K562 (cell line): ENCODE measurements around the gene RFC2. TPM values are rescaled to one million over a fixed set of nuclear protein-coding genes. Genes with fewer than 3 reads are reported as not detected.

ENCODE experiments used
- ATF1 ChIP-seq, 2 experiments: fragments of 450-650 bp in 1 of 2; IDR thresholded peaks; 2 replicates each; pipeline ENCODE4 v1.6.1; 2016; ENCODE audit warnings: missing compliant biosample characterization in 1 of 2, missing genetic modification characterization in 1 of 2
- CREM ChIP-seq: IDR thresholded peaks from 2 replicates; pipeline ENCODE4 v1.6.1; 2014; ENCODE audit warnings: antibody characterized with exemption, low read depth
- ELF4 ChIP-seq: fragments of 450-650 bp; formaldehyde crosslinking; IDR thresholded peaks from 2 replicates; pipeline ENCODE4 v1.4.0; 2022; ENCODE audit warnings: missing genetic modification characterization
- ETV1 ChIP-seq: fragments of 450-650 bp; conservative IDR thresholded peaks from 2 replicates; pipeline ENCODE4 v1.6.1; 2016; ENCODE audit warnings: missing genetic modification characterization, control low read depth, low read depth, missing compliant biosample characterization
- GTF2E2 ChIP-seq: fragments of 200-800 bp; sonication (Bioruptor generic); IDR thresholded peaks from 2 replicates; pipeline ENCODE4 v1.6.1; 2016; ENCODE audit warnings: missing genetic modification characterization, missing compliant biosample characterization
- HDAC2 ChIP-seq: fragments of 450-650 bp; IDR thresholded peaks from 2 replicates; pipeline ENCODE4 v1.6.1; 2016; ENCODE audit warnings: mild to moderate bottlenecking
- HNRNPK ChIP-seq: fragments of 200-400 bp; formaldehyde crosslinking; IDR thresholded peaks from one replicate; pipeline ENCODE4 v1.6.1; 2018; ENCODE audit warnings: mild to moderate bottlenecking, low read depth, low read length; ENCODE audit not compliant: poor library complexity, severe bottlenecking
- KAT8 ChIP-seq: fragments of 450-650 bp; IDR thresholded peaks from 2 replicates; pipeline ENCODE4 v1.6.1; 2016; ENCODE audit warnings: low read depth, mild to moderate bottlenecking
- KDM2B ChIP-seq: fragments of 250-450 bp; sonication (Bioruptor Pico); IDR thresholded peaks from 2 replicates; pipeline ENCODE4 v1.8.0; 2021; ENCODE audit warnings: mild to moderate bottlenecking, moderate library complexity
- KHSRP ChIP-seq: fragments of 450-650 bp; IDR thresholded peaks from 2 replicates; pipeline ENCODE4 v1.6.1; 2017
- KLF16 ChIP-seq: IDR thresholded peaks from 2 replicates; pipeline ENCODE4 v1.6.1; 2016; ENCODE audit warnings: antibody characterized with exemption
- LCOR ChIP-seq: sonication (generic); formaldehyde crosslinking; IDR thresholded peaks from 2 replicates; pipeline ENCODE4 v1.8.0; 2022; ENCODE audit warnings: mild to moderate bottlenecking, missing genetic modification reagents
- MECOM ChIP-seq: fragments of 250-450 bp; sonication (Bioruptor Pico); IDR thresholded peaks from 2 replicates; pipeline ENCODE4 v1.8.0; 2022; ENCODE audit warnings: inconsistent platforms
- PHF20 ChIP-seq: fragments of 450-650 bp; IDR thresholded peaks from 2 replicates; pipeline ENCODE4 v1.6.1; 2018; ENCODE audit not compliant: partially characterized antibody
- POLR2G ChIP-seq: fragments of 200-400 bp; formaldehyde crosslinking; IDR thresholded peaks from 2 replicates; pipeline ENCODE4 v1.6.1; 2017; ENCODE audit warnings: low read depth, mild to moderate bottlenecking, antibody characterized with exemption, low read length, moderate library complexity
- TFAM ChIP-seq: fragments of 250-450 bp; sonication (Bioruptor Pico); conservative IDR thresholded peaks from 2 replicates; pipeline ENCODE4 v1.5.0; 2021; ENCODE audit warnings: mild to moderate bottlenecking, moderate library complexity
- XRCC4 ChIP-seq: IDR thresholded peaks from one replicate; pipeline ENCODE4 v1.6.1; 2011; ENCODE audit not compliant: insufficient read depth, insufficient read length; ENCODE audit errors: extremely low read depth
- ZNF436 ChIP-seq: fragments of 250-450, 450-650 bp; sonication (Bioruptor Pico); formaldehyde crosslinking; IDR thresholded peaks from 2 replicates; pipeline ENCODE4 v1.7.0; 2020; ENCODE audit warnings: mild to moderate bottlenecking
- ZNF551 ChIP-seq: fragments of 250-450 bp; sonication (Bioruptor Pico); IDR thresholded peaks from 2 replicates; pipeline ENCODE4 v1.5.0; 2021; ENCODE audit warnings: mild to moderate bottlenecking, moderate library complexity
- ZNF57 ChIP-seq: fragments of 450-650 bp; formaldehyde crosslinking; IDR thresholded peaks from 2 replicates; pipeline ENCODE4 v1.4.0; 2020; ENCODE audit warnings: mild to moderate bottlenecking, moderate library complexity
- ZNF699 ChIP-seq: fragments of 250-450 bp; sonication (Bioruptor Pico); IDR thresholded peaks from 2 replicates; pipeline ENCODE4 v1.8.0; 2021; ENCODE audit warnings: mild to moderate bottlenecking, moderate library complexity; ENCODE audit not compliant: insufficient replicate concordance
- polyA plus RNA-seq, 8 experiments: library from polyadenylated mRNA; depleted of rRNA in 4 of 8; stranded (reverse) in 5 of 8; unstranded in 3 of 8; fragments of >200 nt; fragmentation: Nextera tagmentation in 2 of 8; fragmentation: Illumina TruSeq in 1 of 8; extraction: Ambion mirVana in 2 of 8; extraction: Trizol in 1 of 8; gene quantifications; 2 replicates each; pipeline versions ENCODE4 v1.2.1 to v1.2.3, GENCODE V29; 2011 to 2014; ENCODE audit warnings: inconsistent platforms in 1 of 8, missing spikeins in 1 of 8
- total RNA-seq, 7 experiments: library from RNA; depleted of rRNA in 6 of 7; stranded (reverse); fragments of >200 nt in 6 of 7; fragmentation: Illumina TruSeq in 2 of 7; extraction: Trizol in 2 of 7; gene quantifications; 2 replicates each; pipeline versions ENCODE4 v1.2.1 to v1.2.3, GENCODE V29; 2011 to 2021; ENCODE audit warnings: low replicate concordance in 1 of 7
- TF ChIP-seq, protein P1 (sequence below): sonication (generic); formaldehyde crosslinking; IDR thresholded peaks from 2 replicates; pipeline ENCODE4 v1.4.0; 2020; ENCODE audit warnings: mild to moderate bottlenecking, missing genetic modification reagents
- TF ChIP-seq, protein P2 (sequence below), 2 experiments: fragments of 150-350 bp in 1 of 2; IDR thresholded peaks; 2 replicates each; pipeline ENCODE4 v1.6.1; 2012 to 2016; ENCODE audit warnings: low read depth in 2 of 2, low read length in 2 of 2, mild to moderate bottlenecking in 1 of 2, moderate library complexity in 1 of 2
- TF ChIP-seq, protein P3 (sequence below): fragments of 450-650 bp; IDR thresholded peaks from 2 replicates; pipeline ENCODE4 v1.6.1; 2014; ENCODE audit warnings: low read depth, mild to moderate bottlenecking, moderate library complexity, borderline replicate concordance

The RFC2 gene
- total and polyA plus RNA-seq, 9 of the 15 experiments (the other 6 are each of a cell fraction or from before 2014, with no cell fraction given) = 32.5 to 161 (median 102) TPM

DNA sequence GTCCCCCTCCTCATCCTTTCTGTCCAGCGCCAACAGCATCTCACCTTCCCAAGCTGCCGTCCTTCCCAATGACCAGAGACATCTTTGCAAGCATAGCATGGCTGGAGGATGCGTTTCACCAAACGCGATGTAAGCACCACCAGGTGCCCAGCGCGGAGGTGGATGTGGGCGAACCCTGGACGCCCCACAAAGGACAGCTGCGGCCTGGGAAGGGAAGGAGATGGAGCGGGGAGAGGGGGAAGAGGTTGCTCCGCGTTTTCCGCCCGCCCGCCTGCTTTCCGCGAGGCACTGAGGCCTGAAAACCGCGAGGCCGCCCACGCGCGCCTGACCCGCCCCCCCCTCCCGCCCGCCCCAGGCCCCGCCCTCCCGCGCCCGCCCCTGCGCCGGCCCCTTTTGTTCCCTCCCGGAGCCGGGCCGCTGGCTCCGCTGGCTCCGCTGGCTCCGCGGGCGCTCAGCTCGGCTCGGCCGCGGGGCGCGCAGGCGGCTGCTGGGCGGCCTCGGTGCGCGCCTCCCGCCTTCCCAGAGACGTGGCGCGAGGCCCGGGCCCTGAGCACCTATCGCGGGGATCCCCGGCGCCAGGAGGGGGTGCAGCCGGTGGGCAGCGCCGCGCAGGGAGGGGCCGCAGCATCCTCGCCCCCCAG, 34.9 kb upstream of the RFC2 start, which contains the start of gene CLIP2 (continued):
- no peak for TF ChIP-seq KAT8
- TF ChIP-seq ZNF436 (CRISPR knock-in tag) = no peak
- TF ChIP-seq PHF20 = peak; percentile 9
- TF ChIP-seq ELF4 (CRISPR knock-in tag) = 0 out of 2 replicates have a peak, but pooled peaks have one; percentile 47
- TF ChIP-seq ZNF699 (CRISPR knock-in tag) = no peak
- TF ChIP-seq KDM2B (CRISPR knock-in tag) = peak; percentile 93; the same call in 1 of the 2 replicates
- TF ChIP-seq TFAM (CRISPR knock-in tag) = no peak
- no peak for TF ChIP-seq KLF16
- TF ChIP-seq, protein P1, sequence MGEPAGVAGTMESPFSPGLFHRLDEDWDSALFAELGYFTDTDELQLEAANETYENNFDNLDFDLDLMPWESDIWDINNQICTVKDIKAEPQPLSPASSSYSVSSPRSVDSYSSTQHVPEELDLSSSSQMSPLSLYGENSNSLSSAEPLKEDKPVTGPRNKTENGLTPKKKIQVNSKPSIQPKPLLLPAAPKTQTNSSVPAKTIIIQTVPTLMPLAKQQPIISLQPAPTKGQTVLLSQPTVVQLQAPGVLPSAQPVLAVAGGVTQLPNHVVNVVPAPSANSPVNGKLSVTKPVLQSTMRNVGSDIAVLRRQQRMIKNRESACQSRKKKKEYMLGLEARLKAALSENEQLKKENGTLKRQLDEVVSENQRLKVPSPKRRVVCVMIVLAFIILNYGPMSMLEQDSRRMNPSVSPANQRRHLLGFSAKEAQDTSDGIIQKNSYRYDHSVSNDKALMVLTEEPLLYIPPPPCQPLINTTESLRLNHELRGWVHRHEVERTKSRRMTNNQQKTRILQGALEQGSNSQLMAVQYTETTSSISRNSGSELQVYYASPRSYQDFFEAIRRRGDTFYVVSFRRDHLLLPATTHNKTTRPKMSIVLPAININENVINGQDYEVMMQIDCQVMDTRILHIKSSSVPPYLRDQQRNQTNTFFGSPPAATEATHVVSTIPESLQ (CRISPR knock-in tag) = no peak
- no peak for TF ChIP-seq MECOM
- TF ChIP-seq CREM = peak; percentile 39; the same call in 1 of the 2 replicates
- no peak for TF ChIP-seq ZNF57
- TF ChIP-seq, protein P2, sequence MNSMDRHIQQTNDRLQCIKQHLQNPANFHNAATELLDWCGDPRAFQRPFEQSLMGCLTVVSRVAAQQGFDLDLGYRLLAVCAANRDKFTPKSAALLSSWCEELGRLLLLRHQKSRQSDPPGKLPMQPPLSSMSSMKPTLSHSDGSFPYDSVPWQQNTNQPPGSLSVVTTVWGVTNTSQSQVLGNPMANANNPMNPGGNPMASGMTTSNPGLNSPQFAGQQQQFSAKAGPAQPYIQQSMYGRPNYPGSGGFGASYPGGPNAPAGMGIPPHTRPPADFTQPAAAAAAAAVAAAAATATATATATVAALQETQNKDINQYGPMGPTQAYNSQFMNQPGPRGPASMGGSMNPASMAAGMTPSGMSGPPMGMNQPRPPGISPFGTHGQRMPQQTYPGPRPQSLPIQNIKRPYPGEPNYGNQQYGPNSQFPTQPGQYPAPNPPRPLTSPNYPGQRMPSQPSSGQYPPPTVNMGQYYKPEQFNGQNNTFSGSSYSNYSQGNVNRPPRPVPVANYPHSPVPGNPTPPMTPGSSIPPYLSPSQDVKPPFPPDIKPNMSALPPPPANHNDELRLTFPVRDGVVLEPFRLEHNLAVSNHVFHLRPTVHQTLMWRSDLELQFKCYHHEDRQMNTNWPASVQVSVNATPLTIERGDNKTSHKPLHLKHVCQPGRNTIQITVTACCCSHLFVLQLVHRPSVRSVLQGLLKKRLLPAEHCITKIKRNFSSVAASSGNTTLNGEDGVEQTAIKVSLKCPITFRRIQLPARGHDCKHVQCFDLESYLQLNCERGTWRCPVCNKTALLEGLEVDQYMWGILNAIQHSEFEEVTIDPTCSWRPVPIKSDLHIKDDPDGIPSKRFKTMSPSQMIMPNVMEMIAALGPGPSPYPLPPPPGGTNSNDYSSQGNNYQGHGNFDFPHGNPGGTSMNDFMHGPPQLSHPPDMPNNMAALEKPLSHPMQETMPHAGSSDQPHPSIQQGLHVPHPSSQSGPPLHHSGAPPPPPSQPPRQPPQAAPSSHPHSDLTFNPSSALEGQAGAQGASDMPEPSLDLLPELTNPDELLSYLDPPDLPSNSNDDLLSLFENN (IDR thresholded peaks at IDR 0.05; ENCODE audit: low read depth in 2 of 2, low read length in 2 of 2) = no peak
- TF ChIP-seq GTF2E2 = no peak
- TF ChIP-seq POLR2G = peak; percentile 70
- TF ChIP-seq LCOR (CRISPR knock-in tag) = no peak
- TF ChIP-seq ETV1 (tag) = no peak
- TF ChIP-seq, protein P3, sequence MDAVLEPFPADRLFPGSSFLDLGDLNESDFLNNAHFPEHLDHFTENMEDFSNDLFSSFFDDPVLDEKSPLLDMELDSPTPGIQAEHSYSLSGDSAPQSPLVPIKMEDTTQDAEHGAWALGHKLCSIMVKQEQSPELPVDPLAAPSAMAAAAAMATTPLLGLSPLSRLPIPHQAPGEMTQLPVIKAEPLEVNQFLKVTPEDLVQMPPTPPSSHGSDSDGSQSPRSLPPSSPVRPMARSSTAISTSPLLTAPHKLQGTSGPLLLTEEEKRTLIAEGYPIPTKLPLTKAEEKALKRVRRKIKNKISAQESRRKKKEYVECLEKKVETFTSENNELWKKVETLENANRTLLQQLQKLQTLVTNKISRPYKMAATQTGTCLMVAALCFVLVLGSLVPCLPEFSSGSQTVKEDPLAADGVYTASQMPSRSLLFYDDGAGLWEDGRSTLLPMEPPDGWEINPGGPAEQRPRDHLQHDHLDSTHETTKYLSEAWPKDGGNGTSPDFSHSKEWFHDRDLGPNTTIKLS = peak; percentile 58; the same call in 1 of the 2 replicates
- no peak for TF ChIP-seq XRCC4
- TF ChIP-seq ATF1 (CRISPR knock-in tag; IDR thresholded peaks at IDR 0.05) = no peak
- no peak for TF ChIP-seq ATF1 (tag; IDR thresholded peaks at IDR 0.05)
- TF ChIP-seq HDAC2 = peak; percentile 31; the same call in 1 of the 2 replicates
- TF ChIP-seq HNRNPK = no peak
- no peak for TF ChIP-seq ZNF551 (CRISPR knock-in tag)
- TF ChIP-seq KHSRP = no peak
